ENCODE data around the gene SLC7A9.
"Not testable (repeated sequence)": the region's sequence is repeated elsewhere in the genome, so short reads cannot be mapped to it uniquely, and the experiment has no call there.

Gene SLC7A9

GRCh38 chr19:32872391-32872790 lies 2.8 kb upstream of the SLC7A9 start:
- in situ Hi-C loops (cut with HindIII; ENCODE audit: low pct_ligation_motif_present, low sequenced_read_pairs): no loop called here
- no peak for DNase-seq
- no peak overlapping the region for H3K4me3 ChIP-seq (ENCODE audit: low read depth, low read length)
- H3K27me3 ChIP-seq (replicated peaks): no peaks in the 10 kb centered on the region
- no peaks in the 10 kb centered on the region for H3K36me3 ChIP-seq (replicated peaks)
- TF ChIP-seq CTCF (IDR thresholded peaks at IDR 0.05; ENCODE audit: low read depth, low read length, missing control alignments): no peak
- H3K27ac ChIP-seq: no peak overlapping the region

- no peak for DNase-seq
- Histone ChIP-seq H3K36me3 (replicated peaks) (no peaks in the 10 kb centered on the region), H3K27ac (no peak overlapping the region), H3K27me3 (replicated peaks) (no peaks in the 10 kb centered on the region), H3K4me3 (ENCODE audit: low read depth, low read length) (no peak overlapping the region)
- TF ChIP-seq CTCF (IDR thresholded peaks at IDR 0.05; ENCODE audit: low read depth, low read length, missing control alignments): peak; percentile 39
- in situ Hi-C loops (cut with HindIII; ENCODE audit: low pct_ligation_motif_present, low sequenced_read_pairs): no loop called here
Measured at GRCh38 chr19:32870981-32871451, 1.4 kb upstream of the SLC7A9 start.

- Histone ChIP-seq H3K27ac (no peak overlapping the region), H3K27me3 (replicated peaks) (no peaks in the 10 kb centered on the region), H3K36me3 (replicated peaks) (no peaks in the 10 kb centered on the region), H3K4me3 (ENCODE audit: low read depth, low read length) (no peak overlapping the region)
- in situ Hi-C loops (cut with HindIII; ENCODE audit: low pct_ligation_motif_present, low sequenced_read_pairs): no loop called here
- no peak for TF ChIP-seq CTCF (IDR thresholded peaks at IDR 0.05; ENCODE audit: low read depth, low read length, missing control alignments)
- DNase-seq: no peak
Measured at GRCh38 chr19:32869966-32870573, 503 bp upstream of the SLC7A9 start.

DNA sequence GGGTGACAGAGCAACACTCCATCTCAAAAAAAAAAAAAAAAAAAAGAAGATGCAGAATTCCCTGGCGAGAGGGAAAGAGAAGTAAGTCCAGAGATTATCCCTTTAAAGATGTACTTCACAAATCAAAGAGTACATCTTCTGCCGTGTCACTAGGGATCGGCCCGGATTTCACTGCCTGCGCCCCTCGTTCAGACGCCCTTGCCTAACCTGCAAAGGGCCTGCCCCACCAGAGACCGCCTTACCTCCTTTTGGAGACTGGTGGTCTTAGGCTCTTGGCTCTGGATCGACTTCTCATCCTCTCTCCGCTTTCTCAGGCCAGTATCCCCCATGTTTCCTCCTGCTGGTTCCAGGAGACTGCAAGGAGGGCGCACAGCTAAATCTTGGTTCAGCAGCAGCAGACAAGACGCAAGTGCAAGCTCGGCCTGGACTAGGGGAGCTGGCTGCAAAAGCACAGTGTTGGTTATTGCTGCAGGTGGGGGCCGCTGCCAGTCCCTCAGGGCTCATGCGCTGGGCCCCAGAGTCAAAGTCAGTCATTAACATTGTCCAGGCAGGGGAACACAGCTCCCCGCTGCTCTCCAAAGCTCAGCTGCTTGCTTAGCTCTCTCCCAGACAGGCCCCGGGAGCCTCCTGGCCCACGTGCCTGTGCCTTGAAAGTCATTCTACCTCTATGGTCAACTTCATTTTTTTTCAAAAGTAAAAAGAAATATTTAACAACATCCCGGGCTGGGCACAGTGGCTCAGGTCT lies 1.2 kb downstream of the SLC7A9 start:
- Histone ChIP-seq H3K36me3 (replicated peaks) (no peaks in the 10 kb centered on the region), H3K27me3 (replicated peaks) (no peaks in the 10 kb centered on the region), H3K27ac (no peak overlapping the region), H3K4me3 (ENCODE audit: low read depth, low read length) (no peak overlapping the region)
- DNase-seq: no peak
- TF ChIP-seq CTCF (IDR thresholded peaks at IDR 0.05; ENCODE audit: low read depth, low read length, missing control alignments): no peak
- in situ Hi-C loops (cut with HindIII; ENCODE audit: low pct_ligation_motif_present, low sequenced_read_pairs): no loop called here

- H3K27ac ChIP-seq; in situ Hi-C loops (cut with HindIII; ENCODE audit: low pct_ligation_motif_present, low sequenced_read_pairs); H3K27me3 ChIP-seq (replicated peaks); H3K36me3 ChIP-seq (replicated peaks); DNase-seq; H3K4me3 ChIP-seq (ENCODE audit: low read depth, low read length): not testable (repeated sequence)
Measured at GRCh38 chr19:32867436-32867835, 2.1 kb downstream of the SLC7A9 start.

GRCh38 chr19:32866564-32867265 lies 2.9 kb downstream of the SLC7A9 start:
- DNase-seq: no peak
- H3K4me3 ChIP-seq (ENCODE audit: low read depth, low read length): no peak overlapping the region
- H3K27me3 ChIP-seq (replicated peaks): no peaks in the 10 kb centered on the region
- no peaks in the 10 kb centered on the region for H3K36me3 ChIP-seq (replicated peaks)
- H3K27ac ChIP-seq: no peak overlapping the region
- in situ Hi-C loops (cut with HindIII; ENCODE audit: low pct_ligation_motif_present, low sequenced_read_pairs): no loop called here
- TF ChIP-seq CTCF (IDR thresholded peaks at IDR 0.05; ENCODE audit: low read depth, low read length, missing control alignments): no peak

All from brain microvascular endothelial cell (primary cell).